Measurements from ENCODE around the gene MTCH1. TPM values are rescaled to one million over a fixed set of nuclear protein-coding genes. Genes with fewer than 3 reads are reported as not detected.

Gene MTCH1
- total and polyA plus RNA-seq, 3 donors from 2014 or later = 157 to 316 (median 227) TPM

- no peaks in the 10 kb centered on the region for H3K36me3 ChIP-seq (ENCODE audit: low read depth, missing control alignments)
- no peak for DNase-seq
- peaks cover 11% of the 10 kb centered on the region for H3K4me1 ChIP-seq
- no peaks in the 10 kb centered on the region for H3K9me3 ChIP-seq
- H3K4me3 ChIP-seq = peak overlapping the region; percentile 6 to 27
- WGBS, 2 donors = 66 to 69% methylated on average over 15 to 17 of the region's 17 CpGs
- no peak overlapping the region for H3K27ac ChIP-seq
- H3K27me3 ChIP-seq = no peaks in the 10 kb centered on the region
- intact Hi-C loops (cut with DNase I; ENCODE audit: low total_unique reads) = no loop called here
- no peak for TF ChIP-seq POLR2A (IDR thresholded peaks at IDR 0.05)
- TF ChIP-seq CTCF (IDR thresholded peaks at IDR 0.05) = no peak
Measured at GRCh38 chr6:36959555-36960250, 26.3 kb downstream of the MTCH1 start.

- intact Hi-C loops (cut with DNase I; ENCODE audit: low total_unique reads) = no loop called here
- 64 to 75% methylated on average over 26 to 44 of the region's 44 CpGs for WGBS, 2 donors
Measured at GRCh38 chr6:36958775-36959554, 27.0 kb downstream of the MTCH1 start.

GRCh38 chr6:36957773-36958271 is 28.2 kb downstream of the MTCH1 start:
- Histone ChIP-seq H3K36me3 (ENCODE audit: low read depth, missing control alignments) (no peaks in the 10 kb centered on the region), H3K4me3 (no peak overlapping the region), H3K27me3 (no peaks in the 10 kb centered on the region), H3K9me3 (no peaks in the 10 kb centered on the region), H3K27ac (no peak overlapping the region), H3K4me1 (peaks cover 5% of the 10 kb centered on the region)
- WGBS, 2 donors = 65 to 89% methylated on average over 9 of the region's 9 CpGs
- no peak for DNase-seq
- TF ChIP-seq CTCF (IDR thresholded peaks at IDR 0.05) (no peak), POLR2A (IDR thresholded peaks at IDR 0.05) (no peak)
- intact Hi-C loops (cut with DNase I; ENCODE audit: low total_unique reads) = no loop called here

More at GRCh38 chr6:36958775-36959554, 27.0 kb downstream of the MTCH1 start:
- no peak for DNase-seq
- no peak overlapping the region for H3K27ac ChIP-seq
- no peaks in the 10 kb centered on the region for H3K36me3 ChIP-seq (ENCODE audit: low read depth, missing control alignments)
- peak overlapping the region; percentile 6 to 27 for H3K4me3 ChIP-seq
- TF ChIP-seq POLR2A (IDR thresholded peaks at IDR 0.05) = no peak
- no peak for TF ChIP-seq CTCF (IDR thresholded peaks at IDR 0.05)
- H3K9me3 ChIP-seq = no peaks in the 10 kb centered on the region
- H3K27me3 ChIP-seq = no peaks in the 10 kb centered on the region
- peaks cover 8% of the 10 kb centered on the region for H3K4me1 ChIP-seq

- Histone ChIP-seq H3K27me3 (no peaks in the 10 kb centered on the region), H3K4me1 (peaks cover 5% of the 10 kb centered on the region), H3K36me3 (ENCODE audit: low read depth, missing control alignments) (no peaks in the 10 kb centered on the region), H3K4me3 (no peak overlapping the region), H3K27ac (no peak overlapping the region), H3K9me3 (no peaks in the 10 kb centered on the region)
- DNase-seq = no peak
- no peak for TF ChIP-seq POLR2A (IDR thresholded peaks at IDR 0.05)
- TF ChIP-seq CTCF (IDR thresholded peaks at IDR 0.05) = no peak
- intact Hi-C loops (cut with DNase I; ENCODE audit: low total_unique reads) = no loop called here
Measured at GRCh38 chr6:36956446-36956820, 29.6 kb downstream of the MTCH1 start.
